ENCODE measurements around the gene AKNA.
A peak's percentile ranks its signal among the peaks of the same experiment; 100 is the strongest.
"Not testable (repeated sequence)": the region's sequence is repeated elsewhere in the genome, so short reads cannot be mapped to it uniquely, and the experiment has no call there.

The AKNA gene

GRCh38 chr9:114339130-114339908 is 48.5 kb downstream of the AKNA start:
- DNase-seq (ENCODE audit: low read depth): peak; percentile 14

- DNase-seq (ENCODE audit: low read depth): no peak
These were observed 49.6 kb downstream of the AKNA start for GRCh38 chr9:114338187-114338586.

GRCh38 chr9:114336699-114337395 is 50.9 kb downstream of the AKNA start:
- DNase-seq (ENCODE audit: low read depth): no peak

GRCh38 chr9:114336157-114336556 is 51.6 kb downstream of the AKNA start:
- DNase-seq (ENCODE audit: low read depth): no peak

- DNase-seq (ENCODE audit: low read depth): no peak
These were observed 52.0 kb downstream of the AKNA start for GRCh38 chr9:114335745-114336144.

- DNase-seq (ENCODE audit: low read depth): no peak
These were observed 53.3 kb downstream of the AKNA start for GRCh38 chr9:114334490-114334889.

- DNase-seq (ENCODE audit: low read depth): not testable (repeated sequence)
These were observed 54.1 kb downstream of the AKNA start for GRCh38 chr9:114333718-114334117.

GRCh38 chr9:114332474-114333040 is 55.2 kb downstream of the AKNA start:
- DNase-seq (ENCODE audit: low read depth): not testable (repeated sequence)

- not testable (repeated sequence) for DNase-seq (ENCODE audit: low read depth)
These were observed 56.3 kb downstream of the AKNA start for GRCh38 chr9:114331229-114332195.

GRCh38 chr9:114330636-114331035 is 57.1 kb downstream of the AKNA start:
- DNase-seq (ENCODE audit: low read depth): no peak

- DNase-seq (ENCODE audit: low read depth): not testable (repeated sequence)
These were observed 58.2 kb downstream of the AKNA start, which contains the start of gene ORM2 for GRCh38 chr9:114329625-114330022. TSS of gene ORM2 (plus strand) at chr9:114329869. CDS start at chr9:114329905, 36 bp downstream.

- not testable (repeated sequence) for DNase-seq (ENCODE audit: low read depth)
These were observed 58.7 kb downstream of the AKNA start for GRCh38 chr9:114328937-114329624.

GRCh38 chr9:114328357-114328820 is 59.4 kb downstream of the AKNA start:
- DNase-seq (ENCODE audit: low read depth): not testable (repeated sequence)

GRCh38 chr9:114327749-114328148 is 60.0 kb downstream of the AKNA start:
- DNase-seq (ENCODE audit: low read depth): no peak

GRCh38 chr9:114325684-114326254 is 62.0 kb downstream of the AKNA start:
- DNase-seq (ENCODE audit: low read depth): not testable (repeated sequence)

GRCh38 chr9:114324965-114325364 is 62.8 kb downstream of the AKNA start:
- not testable (repeated sequence) for DNase-seq (ENCODE audit: low read depth)

- no peak for DNase-seq (ENCODE audit: low read depth)
These were observed 63.3 kb downstream of the AKNA start for GRCh38 chr9:114324492-114324891.

- DNase-seq (ENCODE audit: low read depth): not testable (repeated sequence)
These were observed 63.9 kb downstream of the AKNA start for GRCh38 chr9:114323849-114324248.

GRCh38 chr9:114322831-114323531 is 64.8 kb downstream of the AKNA start, which contains the start of gene ORM1:
TSS of gene ORM1 (plus strand) at chr9:114323098. CDS start at chr9:114323134, 36 bp downstream.
- not testable (repeated sequence) for DNase-seq (ENCODE audit: low read depth)

Data from stimulated activated CD8-positive, alpha-beta memory T cell treated with anti-CD3 and anti-CD28 coated beads, Interleukin-12 subunit alpha, Interleukin-12 subunit beta, amount 100 ng/mL, for 4 hours (primary cell).